ENCODE results near the gene FBN3. TPM values are rescaled to one million over a fixed set of nuclear protein-coding genes. Genes with fewer than 3 reads are reported as not detected.

The FBN3 gene
- total RNA-seq, 1 donor from 2014 or later = 15.5 TPM

GRCh38 chr19:8087876-8088275, 61.5 kb downstream of the FBN3 start:
- Mint-ChIP-seq H3K9me3 (ENCODE audit: unreplicated experiment) (no peaks in the 10 kb centered on the region), H3K36me3 (ENCODE audit: low read depth, unreplicated experiment) (peaks cover 7% of the 10 kb centered on the region), H3K4me1 (ENCODE audit: unreplicated experiment) (no peaks in the 10 kb centered on the region), H3K27ac (ENCODE audit: unreplicated experiment) (no peak overlapping the region), H3K4me3 (ENCODE audit: unreplicated experiment) (no peak overlapping the region), H3K27me3 (ENCODE audit: unreplicated experiment) (peaks cover 4% of the 10 kb centered on the region)
- DNase-seq (ENCODE audit: low spot score) = no peak
- TF ChIP-seq CTCF (IDR thresholded peaks at IDR 0.05; ENCODE audit: unreplicated experiment) = no peak

DNA sequence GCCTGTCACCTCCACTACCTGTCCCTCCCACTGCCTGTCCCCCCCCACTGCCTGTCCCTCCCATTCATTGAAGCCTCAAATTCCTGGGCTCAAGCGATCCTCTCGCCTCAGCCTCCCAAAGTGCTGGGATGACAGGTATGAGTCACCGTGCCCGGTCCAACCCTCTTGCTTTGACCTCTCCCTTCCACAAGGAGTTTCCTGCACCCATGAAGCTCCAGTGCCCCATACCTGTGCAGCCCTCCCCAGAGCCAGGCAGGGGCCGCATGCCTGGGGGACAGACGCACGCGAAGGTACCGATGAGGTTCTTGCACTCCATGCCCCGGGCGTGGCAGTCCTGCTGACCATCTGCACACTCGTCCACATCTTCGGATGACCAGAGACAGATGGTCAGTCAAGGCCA, 62.5 kb downstream of the FBN3 start:
- no peak for DNase-seq (ENCODE audit: low spot score)
- TF ChIP-seq CTCF (IDR thresholded peaks at IDR 0.05; ENCODE audit: unreplicated experiment) = no peak
- no peaks in the 10 kb centered on the region for H3K9me3 Mint-ChIP-seq (ENCODE audit: unreplicated experiment)
- H3K4me1 Mint-ChIP-seq (ENCODE audit: unreplicated experiment) = no peaks in the 10 kb centered on the region
- H3K4me3 Mint-ChIP-seq (ENCODE audit: unreplicated experiment) = no peak overlapping the region
- H3K27me3 Mint-ChIP-seq (ENCODE audit: unreplicated experiment) = peaks cover 4% of the 10 kb centered on the region
- H3K36me3 Mint-ChIP-seq (ENCODE audit: low read depth, unreplicated experiment) = peaks cover 7% of the 10 kb centered on the region
- no peak overlapping the region for H3K27ac Mint-ChIP-seq (ENCODE audit: unreplicated experiment)

- Mint-ChIP-seq H3K36me3 (ENCODE audit: low read depth, unreplicated experiment) (peaks cover 7% of the 10 kb centered on the region), H3K27ac (ENCODE audit: unreplicated experiment) (no peak overlapping the region), H3K9me3 (ENCODE audit: unreplicated experiment) (no peaks in the 10 kb centered on the region), H3K4me1 (ENCODE audit: unreplicated experiment) (no peaks in the 10 kb centered on the region), H3K4me3 (ENCODE audit: unreplicated experiment) (no peak overlapping the region), H3K27me3 (ENCODE audit: unreplicated experiment) (no peaks in the 10 kb centered on the region)
- no peak for DNase-seq (ENCODE audit: low spot score)
- TF ChIP-seq CTCF (IDR thresholded peaks at IDR 0.05; ENCODE audit: unreplicated experiment) = no peak
Measured at GRCh38 chr19:8085598-8086408, 63.6 kb downstream of the FBN3 start.

GRCh38 chr19:8084152-8084551, 65.2 kb downstream of the FBN3 start:
- DNase-seq (ENCODE audit: low spot score) = no peak
- no peak for TF ChIP-seq CTCF (IDR thresholded peaks at IDR 0.05; ENCODE audit: unreplicated experiment)
- Mint-ChIP-seq H3K4me3 (ENCODE audit: unreplicated experiment) (peak overlapping the region; percentile 34), H3K4me1 (ENCODE audit: unreplicated experiment) (no peaks in the 10 kb centered on the region), H3K36me3 (ENCODE audit: low read depth, unreplicated experiment) (peaks cover 3% of the 10 kb centered on the region), H3K27me3 (ENCODE audit: unreplicated experiment) (peaks cover 1% of the 10 kb centered on the region), H3K9me3 (ENCODE audit: unreplicated experiment) (no peaks in the 10 kb centered on the region), H3K27ac (ENCODE audit: unreplicated experiment) (no peak overlapping the region)

DNA sequence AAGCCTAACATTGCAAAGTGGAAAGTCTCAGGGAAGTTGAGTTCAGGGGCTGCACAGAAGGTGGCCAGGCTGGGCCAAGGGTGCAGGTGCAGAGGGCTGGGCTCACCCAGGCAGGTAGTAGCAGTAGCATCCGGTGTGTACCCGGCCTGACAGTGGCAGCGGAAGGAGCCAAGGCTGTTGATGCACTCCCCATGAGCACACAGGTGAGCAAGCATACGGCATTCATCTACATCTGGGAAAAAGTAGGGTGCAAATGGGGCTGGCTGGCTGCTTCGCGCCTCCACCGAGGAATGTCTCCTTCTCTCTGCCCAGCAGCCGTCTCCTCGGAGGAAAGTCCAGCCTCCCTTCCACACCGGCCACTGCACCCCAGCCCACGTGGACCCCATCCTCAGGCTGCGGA, 66.3 kb downstream of the FBN3 start:
- no peaks in the 10 kb centered on the region for H3K9me3 Mint-ChIP-seq (ENCODE audit: unreplicated experiment)
- no peak overlapping the region for H3K4me3 Mint-ChIP-seq (ENCODE audit: unreplicated experiment)
- H3K27ac Mint-ChIP-seq (ENCODE audit: unreplicated experiment) = no peak overlapping the region
- H3K36me3 Mint-ChIP-seq (ENCODE audit: low read depth, unreplicated experiment) = peaks cover 3% of the 10 kb centered on the region
- no peaks in the 10 kb centered on the region for H3K4me1 Mint-ChIP-seq (ENCODE audit: unreplicated experiment)
- DNase-seq (ENCODE audit: low spot score) = no peak
- TF ChIP-seq CTCF (IDR thresholded peaks at IDR 0.05; ENCODE audit: unreplicated experiment) = no peak
- peaks cover 1% of the 10 kb centered on the region for H3K27me3 Mint-ChIP-seq (ENCODE audit: unreplicated experiment)

Measured in endothelial cell (in vitro differentiated cells).